ENCODE results near the gene RIPK3. TPM values are rescaled to one million over a fixed set of nuclear protein-coding genes. Genes with fewer than 3 reads are reported as not detected.

RIPK3 gene
- total and polyA plus RNA-seq, 2 of the 8 experiments (the other 6 are each of a cell fraction or from before 2014, with no cell fraction given), result 0.24 to 0.39 TPM

DNA sequence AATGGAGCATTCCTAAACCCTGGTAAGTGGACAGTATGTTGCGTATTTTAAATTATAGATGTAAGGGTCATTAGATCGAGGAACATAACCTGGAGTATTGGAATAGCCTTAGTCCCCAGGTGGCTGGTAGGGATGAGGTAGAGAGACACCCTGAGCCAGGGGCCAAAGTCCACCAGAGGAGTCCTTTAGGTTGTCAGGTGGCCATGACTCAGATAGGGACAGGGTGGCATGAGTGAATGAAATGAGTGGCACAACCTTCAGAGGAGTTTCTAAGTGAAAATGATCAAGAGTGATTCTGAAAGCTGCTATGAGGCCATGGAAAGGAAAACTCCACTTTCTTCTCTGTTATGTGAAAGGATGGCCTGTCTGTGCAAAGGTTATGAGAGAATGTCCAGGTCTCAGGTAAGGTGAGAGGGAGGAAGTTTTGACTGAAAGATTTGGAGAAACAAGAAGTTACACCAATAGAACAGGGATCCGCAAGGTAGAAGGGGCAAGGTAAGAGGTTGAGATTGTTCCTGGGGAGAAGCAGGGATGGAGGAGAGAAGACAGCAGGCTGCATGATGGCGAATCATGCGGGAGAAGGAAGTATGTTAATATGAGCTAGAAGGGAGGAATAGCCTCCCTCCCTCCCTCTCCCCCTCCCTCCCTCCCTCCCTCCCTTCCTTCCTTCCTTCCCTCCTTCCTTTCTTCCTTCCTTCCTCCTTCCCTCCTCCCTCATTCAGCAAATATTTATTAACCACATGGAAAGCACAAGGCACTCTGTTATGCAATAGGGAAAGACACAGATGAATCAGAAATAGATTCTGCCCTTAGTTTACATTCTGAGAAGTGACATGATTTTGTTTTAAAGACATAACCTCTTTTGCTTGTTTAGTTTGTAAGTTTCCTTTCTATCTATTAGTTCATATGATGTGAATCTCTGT, 14.0 kb upstream of the RIPK3 start:
- Histone ChIP-seq H3K27me3 (replicated peaks in 1 of 4; ENCODE audit: control insufficient read depth in 3 of 4, extremely low read depth in 1 of 4, insufficient read depth in 3 of 4, low read length in 3 of 4) (peaks cover 0 to 11% (median 9%) of the 10 kb centered on the region in 4 experiments; a peak in 5 of 7 replicates), H3K9ac (replicated peaks in 1 of 4; ENCODE audit: extremely low read depth in 1 of 4, low read depth in 3 of 4, low read length in 3 of 4) (no peak overlapping the region), H3K56ac (replicated peaks; ENCODE audit: insufficient read length, low read depth, low read length) (no peak overlapping the region), H2BK20ac (ENCODE audit: low read length) (no peak overlapping the region), H3K9me3 (ENCODE audit: insufficient read depth in 2 of 2, low read depth in 1 of 2, low read length in 1 of 2) (no peaks in the 10 kb centered on the region), H4K8ac (ENCODE audit: extremely low read depth, insufficient read depth, low read length) (no peak overlapping the region), H3K23me2 (ENCODE audit: low read depth, low read length) (0 out of 2 replicates have a peak, but pooled peaks cover 2% of the 10 kb centered on the region), H4K20me1 (replicated peaks in 1 of 2; ENCODE audit: control insufficient read depth in 1 of 2, insufficient read depth in 2 of 2, low read length in 2 of 2) (peaks cover 0 to 2% of the 10 kb centered on the region in 2 experiments), H2BK15ac (ENCODE audit: low read length) (no peak overlapping the region), H4K5ac (ENCODE audit: insufficient read length, low read depth, low read length) (no peak overlapping the region), H3K79me1 (ENCODE audit: low read depth, low read length) (no peaks in the 10 kb centered on the region), H3K36me3 (ENCODE audit: control insufficient read depth in 2 of 4, insufficient read depth in 4 of 4, low read length in 3 of 4) (no peaks in the 10 kb centered on the region), H3K27ac (ENCODE audit: low read depth, low read length) (no peak overlapping the region), H4K91ac (replicated peaks; ENCODE audit: insufficient read length, low read length) (no peak overlapping the region), H3K4me3 (ENCODE audit: extremely low read depth in 1 of 4, insufficient read depth in 2 of 4, low read depth in 3 of 4, low read length in 4 of 4) (no peak overlapping the region), H3K23ac (ENCODE audit: insufficient read length) (no peak overlapping the region), H3K4me1 (replicated peaks in 1 of 4; ENCODE audit: control insufficient read depth in 3 of 4, insufficient read depth in 4 of 4, low read length in 3 of 4) (no peaks in the 10 kb centered on the region), H2BK5ac (ENCODE audit: low read depth, low read length) (no peak overlapping the region), H3K79me2 (ENCODE audit: control insufficient read depth in 1 of 2, insufficient read depth in 2 of 2, low read length in 2 of 2) (no peaks in the 10 kb centered on the region), H3K4ac (replicated peaks; ENCODE audit: insufficient read length, low read depth, low read length) (no peak overlapping the region), H2AK5ac (ENCODE audit: low read depth, low read length) (no peak overlapping the region), H3K4me2 (ENCODE audit: insufficient read depth in 1 of 2, low read depth in 2 of 2, low read length in 2 of 2) (no peak overlapping the region), H2AFZ (ENCODE audit: low read length) (no peak overlapping the region), H3K18ac (ENCODE audit: extremely low read depth, low read length) (no peak overlapping the region), H2BK120ac (replicated peaks; ENCODE audit: low read depth, low read length) (no peak overlapping the region), H2BK12ac (ENCODE audit: low read depth, low read length) (no peak overlapping the region), H3K14ac (ENCODE audit: insufficient read length) (no peak overlapping the region)
- POLR2A ChIA-PET (ENCODE audit: partially characterized antibody), result no interaction called here
- CTCF ChIA-PET (ENCODE audit: partially characterized antibody), result interaction anchor here (2.9 to 4.4 kb wide), 2 partner anchors 12 to 21 kb away, joined by 12 to 23 read pairs; no protein-coding TSS in a partner anchor
- 65% methylated on average over 5 of the region's 5 CpGs; no CpG with 5 or more reads in 1 of the 2 experiments for WGBS, 2 experiments (ENCODE audit: extremely low coverage in 1 of 2, insufficient coverage in 1 of 2, insufficient read length in 1 of 2, insufficient replicate concordance in 2 of 2, low coverage in 1 of 2, low lambda C conversion rate in 2 of 2, missing lambda C conversion rate in 1 of 2)
- no peak for TF ChIP-seq JUND (IDR thresholded peaks at IDR 0.05; ENCODE audit: low read length)
- no peak for TF ChIP-seq CREB1 (IDR thresholded peaks at IDR 0.05)
- TF ChIP-seq HDAC6 (IDR thresholded peaks at IDR 0.05; ENCODE audit: low read depth, low read length), result no peak
- no peak for TF ChIP-seq BRCA1 (IDR thresholded peaks at IDR 0.05; ENCODE audit: low read depth, low read length)
- FAIRE-seq (no peak), DNase-seq (ENCODE audit: low read depth in 1 of 2, low spot score in 2 of 2) (no peak)
